NCI-H1417 (cell line): ENCODE measurements around the gene ST3GAL5.

Source experiments
- DNase-seq, 3 experiments: peaks; one replicate each; lab custom pipeline; 2025; lab: John Stamatoyannopoulos, UW

Gene ST3GAL5

GRCh38 chr2:85866165-85866659 lies 22.6 kb downstream of the ST3GAL5 start:
- no peak for DNase-seq

DNA sequence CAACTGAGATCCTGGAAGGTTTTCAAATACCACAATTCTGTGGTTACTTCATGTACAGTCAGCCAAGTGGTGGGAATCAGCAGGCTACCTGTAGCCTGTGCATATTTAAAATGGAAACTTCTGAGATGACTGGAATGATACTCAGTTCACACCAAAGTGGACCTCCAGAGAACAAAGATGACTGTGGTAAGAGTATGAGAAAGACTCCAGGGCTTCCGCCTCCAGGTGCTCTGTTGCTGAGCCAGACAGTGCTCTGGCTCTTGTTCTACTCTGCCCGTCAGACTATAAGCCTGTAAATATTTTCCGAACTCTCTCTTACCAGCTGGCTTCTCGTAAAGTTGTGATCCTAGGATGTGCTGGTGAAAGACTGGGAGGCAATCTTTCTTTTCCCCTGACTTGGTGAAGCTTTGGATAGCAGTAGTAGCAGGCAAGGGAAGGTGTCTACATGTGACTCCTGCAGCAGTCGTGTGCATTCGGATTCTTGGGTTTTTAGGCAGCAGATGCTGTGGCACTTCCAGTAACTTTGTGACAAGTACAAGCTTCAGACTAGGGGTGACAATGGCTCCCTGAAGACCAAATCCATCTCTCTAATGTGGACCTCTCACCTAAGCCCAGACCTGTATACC lies 23.1 kb downstream of the ST3GAL5 start:
- DNase-seq: no peak

- DNase-seq: no peak
These were observed 24.1 kb downstream of the ST3GAL5 start for GRCh38 chr2:85864654-85865053.

GRCh38 chr2:85862426-85862825 lies 26.4 kb downstream of the ST3GAL5 start:
- DNase-seq: no peak

- no peak for DNase-seq
These were observed 27.1 kb downstream of the ST3GAL5 start for GRCh38 chr2:85861650-85862049.

DNA sequence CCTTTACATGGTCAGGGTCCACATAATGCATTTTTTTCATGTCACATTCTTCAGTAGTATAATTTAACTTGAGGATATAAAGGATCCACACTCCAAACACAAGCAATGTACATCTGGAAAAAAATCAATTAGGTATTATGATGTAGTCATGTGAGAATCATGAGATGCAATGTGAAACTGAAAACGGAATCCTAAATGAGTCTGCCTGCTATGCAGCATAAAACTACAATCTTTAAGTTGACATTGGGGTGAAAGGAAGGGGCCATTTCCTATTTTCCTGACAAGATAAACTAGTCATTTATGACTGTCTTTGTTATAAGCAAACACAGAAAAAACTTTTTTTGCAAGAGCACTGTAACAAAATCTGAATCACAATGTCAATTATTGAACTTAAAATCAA lies 27.6 kb downstream of the ST3GAL5 start:
- no peak for DNase-seq

DNA sequence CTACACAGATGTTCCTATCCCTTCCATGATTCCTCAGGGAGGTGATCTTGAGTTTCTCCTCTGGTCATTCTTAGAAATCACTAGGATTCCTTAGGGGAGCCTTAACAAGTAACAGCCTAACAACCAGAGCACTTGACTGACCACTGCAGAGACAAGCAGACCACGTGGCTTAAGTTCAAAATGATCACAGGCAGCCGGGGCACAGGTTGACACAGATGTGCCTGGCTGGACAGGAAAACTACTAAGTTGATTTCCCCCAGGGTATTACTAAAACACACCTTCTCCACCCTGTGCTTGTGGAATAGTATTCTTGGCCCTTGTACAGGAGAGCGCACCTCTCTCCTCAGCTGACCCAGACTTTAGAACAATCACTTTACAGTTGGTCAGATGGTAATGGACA lies 29.9 kb downstream of the ST3GAL5 start:
- DNase-seq: no peak

DNA sequence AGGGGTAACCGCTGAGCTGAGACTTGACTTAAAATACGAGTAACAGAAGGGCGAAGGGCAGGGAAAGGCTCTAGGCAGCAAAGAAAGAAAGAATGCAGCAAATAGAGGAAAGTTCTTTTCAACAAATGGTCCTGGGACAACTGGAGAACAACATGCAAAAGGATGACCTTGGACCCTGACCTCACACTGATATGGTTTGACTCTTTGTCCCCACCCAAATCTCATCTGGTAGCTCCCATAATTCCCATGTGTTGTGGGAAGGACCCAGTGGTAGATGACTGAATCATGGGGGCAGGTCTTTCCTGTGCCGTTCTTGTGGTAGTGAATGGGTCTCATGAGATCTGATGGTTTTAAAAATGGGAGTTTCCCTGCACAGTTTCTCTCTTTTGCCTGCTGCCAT lies 33.9 kb downstream of the ST3GAL5 start:
- DNase-seq: no peak

GRCh38 chr2:85854166-85854509 lies 34.7 kb downstream of the ST3GAL5 start:
- no peak for DNase-seq

GRCh38 chr2:85853499-85854165 lies 35.2 kb downstream of the ST3GAL5 start:
- DNase-seq: no peak

DNA sequence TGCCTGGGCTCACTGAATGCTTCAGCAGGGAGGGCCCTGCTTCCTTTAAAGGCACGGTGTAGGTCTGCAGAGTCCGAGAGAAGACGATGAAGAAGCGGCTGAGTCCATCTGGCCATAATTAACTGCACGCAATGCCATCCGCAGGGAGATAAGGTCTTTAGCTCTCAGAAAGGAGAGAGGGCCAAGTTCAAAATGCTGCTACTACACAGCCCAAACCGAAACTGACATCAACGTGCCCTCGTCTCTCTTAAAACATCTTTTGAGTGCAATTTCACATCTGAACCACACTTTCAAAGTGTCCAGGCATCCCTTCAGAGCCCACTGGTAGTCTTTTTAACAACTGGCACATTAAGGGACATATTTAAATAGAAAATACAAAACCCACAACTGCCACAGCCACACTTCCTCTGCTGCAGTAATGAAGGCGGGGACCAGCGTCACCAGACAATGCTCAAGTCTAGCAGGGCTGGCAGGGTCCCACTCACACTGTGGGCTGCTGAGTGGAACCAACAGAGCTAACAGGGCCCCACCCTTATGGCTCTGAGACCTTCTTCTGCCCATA lies 35.8 kb downstream of the ST3GAL5 start:
- DNase-seq: no peak

DNA sequence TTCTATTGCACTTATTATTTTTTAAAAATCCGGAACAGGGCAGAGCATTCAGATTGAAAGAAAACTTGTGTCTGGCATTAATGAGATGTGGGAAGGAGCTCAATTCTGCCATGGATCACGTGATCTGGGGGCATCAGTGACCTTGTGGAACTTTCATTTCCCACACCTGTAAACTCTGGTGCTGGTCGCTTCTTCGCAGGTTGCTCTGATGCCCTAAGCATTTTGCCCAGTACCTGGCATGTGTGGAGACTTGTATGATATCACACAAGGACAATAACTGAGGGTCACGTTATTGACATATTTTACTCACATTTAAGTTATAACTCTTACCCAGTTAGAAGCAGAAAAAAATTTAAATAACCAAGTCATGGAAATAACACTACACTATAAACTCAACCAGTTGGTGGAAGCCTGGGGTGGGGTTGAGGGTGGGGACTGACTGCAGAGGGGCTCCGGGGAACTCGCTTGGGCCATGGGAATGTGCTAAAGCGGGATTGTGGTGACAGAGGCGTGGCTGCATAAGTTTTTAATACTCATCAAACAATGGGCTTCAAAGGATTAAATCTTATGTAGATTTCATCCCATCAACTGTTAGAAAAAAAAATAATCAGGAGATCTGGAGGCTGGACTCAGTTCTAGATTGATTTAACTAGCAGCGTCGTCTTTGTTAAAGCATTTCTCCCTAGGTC lies 36.5 kb downstream of the ST3GAL5 start:
- DNase-seq: no peak

DNA sequence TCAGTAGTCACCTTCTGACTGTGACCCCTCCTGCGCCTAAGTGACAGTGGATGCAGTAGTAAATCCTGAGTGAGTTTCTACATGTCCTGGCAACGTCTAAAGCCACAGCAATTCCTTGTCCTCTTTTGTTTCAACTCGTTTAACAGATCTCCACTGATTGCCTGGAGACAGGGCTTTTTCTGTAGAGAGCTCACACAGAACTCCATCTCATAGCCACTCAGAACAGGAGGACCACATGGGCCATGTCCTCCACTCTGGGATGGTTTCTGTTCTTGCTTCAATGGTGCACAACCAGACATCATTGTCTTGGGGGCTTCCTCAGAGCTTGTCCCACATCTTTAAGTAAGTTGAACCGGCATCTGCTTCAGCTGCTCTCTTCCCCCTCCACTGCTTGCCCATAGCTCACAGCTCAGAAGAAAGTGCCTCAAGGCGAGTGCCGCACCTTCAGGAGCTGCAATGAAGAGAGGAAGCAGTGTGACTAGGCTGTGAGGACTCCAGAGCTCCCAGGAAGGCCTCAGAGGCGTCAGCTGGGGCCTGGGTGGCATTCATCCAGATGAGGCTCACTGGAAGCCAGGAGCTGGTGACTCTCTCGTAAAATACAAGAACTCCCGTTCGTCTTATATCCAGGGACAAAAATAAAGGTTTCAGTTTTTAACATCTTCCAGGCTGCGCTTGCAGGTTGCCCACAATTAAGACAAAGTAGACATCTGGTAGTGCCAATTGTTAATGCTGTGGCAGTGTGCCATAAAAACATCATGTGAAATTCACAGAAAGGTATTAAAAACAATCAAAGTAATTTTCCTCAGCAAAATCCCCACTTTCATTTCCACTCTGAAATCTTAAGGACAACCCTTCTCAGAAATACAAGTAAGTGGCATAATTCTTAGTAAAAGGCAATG lies 37.3 kb downstream of the ST3GAL5 start:
- DNase-seq: no peak

DNA sequence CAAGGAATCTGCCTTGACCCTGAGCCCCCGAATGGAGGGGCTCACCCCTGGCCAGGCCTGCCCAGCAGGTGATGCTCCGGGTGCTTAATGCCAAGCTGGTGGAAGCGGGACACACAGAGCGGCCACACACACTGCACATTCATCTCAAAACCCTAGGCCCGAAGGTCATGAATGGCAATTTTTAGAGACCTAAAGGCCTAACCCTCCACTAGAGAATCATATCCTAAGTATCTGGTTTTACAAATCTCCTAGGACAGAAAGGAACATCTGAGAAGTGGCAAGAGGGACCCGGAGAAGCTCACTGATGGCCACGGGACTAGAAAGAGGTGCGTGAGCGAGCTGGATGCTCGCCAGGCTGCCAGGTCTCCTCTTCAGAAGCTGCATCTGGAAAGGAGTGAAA lies 38.3 kb downstream of the ST3GAL5 start:
- DNase-seq: no peak

GRCh38 chr2:85847051-85847588 lies 41.7 kb downstream of the ST3GAL5 start:
- no peak for DNase-seq

- no peak for DNase-seq
These were observed 42.4 kb downstream of the ST3GAL5 start for GRCh38 chr2:85846411-85846810.

GRCh38 chr2:85844486-85844885 lies 44.3 kb downstream of the ST3GAL5 start:
- no peak for DNase-seq

DNA sequence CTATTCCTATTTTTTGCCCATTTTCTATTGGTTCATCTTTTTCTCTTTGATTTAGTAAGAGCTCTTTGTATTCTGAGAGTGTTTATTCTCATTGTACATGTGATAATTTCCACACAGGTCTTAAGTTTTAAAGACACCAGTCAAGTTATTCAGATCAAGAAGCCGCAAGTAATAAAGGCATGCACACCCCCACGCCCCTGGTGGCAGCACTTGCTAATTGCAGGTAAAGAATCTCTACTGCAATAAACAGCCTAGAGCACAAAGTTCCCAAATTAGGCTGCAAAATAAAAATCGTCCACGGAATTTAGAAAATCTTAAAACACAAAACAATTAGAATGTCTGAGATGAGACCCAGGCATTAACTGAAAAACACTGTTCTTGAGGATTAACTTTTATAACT lies 45.2 kb downstream of the ST3GAL5 start:
- DNase-seq: peak in 1 of 3 experiments; percentile 7

- no peak for DNase-seq
These were observed 48.7 kb downstream of the ST3GAL5 start for GRCh38 chr2:85840091-85840490.

DNA sequence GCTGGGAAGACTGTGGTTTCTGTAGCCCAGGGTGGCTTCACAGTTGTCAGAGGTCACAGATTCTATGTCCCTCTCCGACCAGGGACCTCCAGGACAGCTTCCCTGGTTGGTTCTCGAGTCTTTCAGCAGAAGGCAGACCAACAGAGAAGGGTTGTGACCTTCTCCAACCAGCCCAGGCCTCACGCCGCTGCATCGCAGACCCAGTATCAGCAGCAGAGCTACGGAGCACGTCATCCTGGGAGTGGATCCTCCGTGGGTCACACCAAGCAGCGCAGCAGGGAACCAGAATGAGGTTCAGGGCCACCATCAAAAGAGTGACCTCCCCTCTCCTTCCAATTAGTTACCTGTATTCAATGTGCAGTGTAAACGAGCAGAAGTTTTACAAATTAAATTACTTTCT lies 49.3 kb downstream of the ST3GAL5 start:
- DNase-seq: no peak

GRCh38 chr2:85838641-85839040 lies 50.1 kb downstream of the ST3GAL5 start:
- no peak for DNase-seq

DNA sequence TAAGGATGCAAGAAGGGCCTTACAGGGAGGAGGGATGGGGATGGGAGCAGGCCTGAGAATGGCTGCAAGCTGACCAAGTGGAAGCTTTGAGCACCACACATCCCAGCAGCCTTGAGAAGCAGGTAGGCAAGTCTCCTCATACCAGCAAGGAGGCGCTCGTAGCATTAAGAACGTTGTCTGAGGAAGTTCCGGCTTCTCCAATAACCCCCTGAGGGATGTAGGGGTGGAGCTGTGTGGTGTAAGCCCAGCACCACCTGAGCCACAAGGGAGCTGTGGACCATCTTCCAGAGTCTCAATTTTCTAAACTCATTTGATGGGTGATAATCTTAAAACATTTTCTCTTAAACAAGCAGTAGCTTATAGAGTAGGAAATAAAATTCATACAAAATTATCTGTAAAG lies 50.6 kb downstream of the ST3GAL5 start:
- DNase-seq: no peak
